ENCODE data around the gene CDYL2. TPM values are rescaled to one million over a fixed set of nuclear protein-coding genes. Genes with fewer than 3 reads are reported as not detected.

The CDYL2 gene
- total RNA-seq, 1 experiment from 2014 or later, result 8.2 TPM

- POLR2A ChIA-PET, result no interaction called here
- no peak overlapping the region for H3K27ac Mint-ChIP-seq
- ATAC-seq, result no peak
Observed at GRCh38 chr16:80604600-80605355, 199.6 kb downstream of the CDYL2 start.

More at GRCh38 chr16:80604600-80605355, 199.6 kb downstream of the CDYL2 start:
- H3K36me3 Mint-ChIP-seq, result 0 out of 2 replicates have a peak, but pooled peaks cover 3% of the 10 kb centered on the region
- no peak for DNase-seq (ENCODE audit: low spot score)
- CTCF ChIA-PET, result no interaction called here
- peaks cover 12% of the 10 kb centered on the region for H3K9me3 Mint-ChIP-seq
- no peaks in the 10 kb centered on the region for H3K27me3 Mint-ChIP-seq (ENCODE audit: low read depth)
- TF ChIP-seq AFF4 (CRISPR knock-in tag; IDR thresholded peaks at IDR 0.05; ENCODE audit: borderline replicate concordance) (no peak), ZNF263 (CRISPR knock-in tag; IDR thresholded peaks at IDR 0.05; ENCODE audit: low read depth) (no peak), ATF6 (CRISPR knock-in tag; IDR thresholded peaks at IDR 0.05) (no peak), ZNF281 (CRISPR knock-in tag; IDR thresholded peaks at IDR 0.05) (no peak), USF1 (CRISPR knock-in tag; IDR thresholded peaks at IDR 0.05) (no peak), OVOL2 (CRISPR knock-in tag; IDR thresholded peaks at IDR 0.05; ENCODE audit: borderline replicate concordance) (no peak)
- H3K4me3 Mint-ChIP-seq, result no peak overlapping the region
- H3K4me1 Mint-ChIP-seq, result peaks cover 2% of the 10 kb centered on the region
